G401.6 (cell line): ENCODE data around the gene ARL15.
"Not testable (repeated sequence)": the region's sequence is repeated elsewhere in the genome, so short reads cannot be mapped to it uniquely, and the experiment has no call there.

ENCODE experiments used
- FAIRE-seq: peaks from 2 replicates; lab custom pipeline; 2012; peaks lifted over from hg19 to GRCh38; lab: Jason Lieb, UNC

Gene ARL15

DNA sequence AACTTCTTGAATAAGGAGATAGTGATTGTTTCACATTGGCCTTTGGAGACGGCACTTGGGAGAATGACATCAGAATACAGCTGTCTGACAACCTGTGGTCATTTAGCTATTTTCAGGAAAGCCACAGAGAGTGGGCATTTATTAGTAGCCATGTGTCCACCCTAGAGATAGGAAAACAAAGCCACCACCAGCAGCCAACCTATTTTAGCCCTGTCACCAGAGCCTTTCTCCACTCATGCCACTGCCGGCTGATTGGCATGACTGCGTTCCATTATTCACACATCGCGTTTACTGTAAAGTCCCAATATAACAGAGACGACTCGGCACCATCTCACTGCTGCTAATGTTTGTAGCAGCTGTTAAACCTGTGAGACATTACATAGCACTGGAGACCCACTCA, 419.9 kb downstream of the ARL15 start:
- no peak for FAIRE-seq

DNA sequence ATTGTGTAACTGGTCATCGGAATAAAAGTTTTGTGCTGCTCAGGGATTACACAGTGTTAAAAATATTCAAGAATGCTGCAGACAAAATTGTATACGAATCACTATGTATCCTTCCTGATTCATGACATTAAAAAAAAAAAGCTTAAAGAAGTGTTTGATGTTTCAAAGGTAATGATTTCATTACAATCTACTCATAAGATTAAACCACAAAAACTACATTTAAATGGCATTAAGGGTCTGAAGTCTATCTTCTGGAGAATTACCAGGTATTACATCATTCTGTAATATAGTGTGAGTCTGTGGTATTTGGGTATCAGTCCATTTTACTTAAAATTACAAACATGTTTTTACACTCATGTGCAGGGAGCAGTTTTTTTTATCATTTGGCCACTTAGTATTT, 425.5 kb downstream of the ARL15 start:
- FAIRE-seq, result no peak

DNA sequence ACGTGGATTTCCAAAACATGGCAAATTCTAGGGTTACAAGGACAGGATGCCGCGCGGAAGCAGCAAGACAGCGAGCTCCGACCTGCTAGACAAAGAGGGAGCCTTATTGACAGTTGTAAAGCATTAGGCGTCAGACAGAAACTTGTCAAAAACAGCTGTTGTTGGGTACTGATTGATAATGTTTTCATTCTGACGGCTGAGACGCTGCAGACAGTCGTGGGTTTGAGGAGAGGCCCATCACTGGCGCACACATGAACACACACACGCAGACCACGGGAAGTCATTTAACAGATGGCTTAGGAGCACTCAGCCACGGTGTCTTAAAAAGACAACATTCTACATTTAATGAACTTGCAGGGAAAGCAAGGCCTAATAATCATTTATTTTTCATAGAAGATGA, 426.0 kb downstream of the ARL15 start:
- FAIRE-seq, result no peak

DNA sequence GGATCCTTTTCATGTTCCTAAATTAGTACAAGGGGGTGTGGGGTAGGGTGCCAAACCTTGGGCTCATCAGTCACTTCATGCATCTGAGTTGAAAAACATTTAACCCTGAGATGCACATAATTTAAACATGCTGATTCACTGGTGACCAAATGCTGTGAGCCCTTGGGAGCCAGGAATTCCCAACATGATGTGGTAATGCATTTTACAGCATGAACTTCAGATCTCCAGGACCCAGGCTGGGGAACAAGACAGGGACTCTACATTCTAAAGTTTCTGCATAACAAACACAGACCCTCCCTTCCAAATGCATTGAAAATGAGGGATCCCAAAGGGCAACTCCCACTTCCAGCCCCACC, 427.7 kb downstream of the ARL15 start:
- FAIRE-seq, result no peak

DNA sequence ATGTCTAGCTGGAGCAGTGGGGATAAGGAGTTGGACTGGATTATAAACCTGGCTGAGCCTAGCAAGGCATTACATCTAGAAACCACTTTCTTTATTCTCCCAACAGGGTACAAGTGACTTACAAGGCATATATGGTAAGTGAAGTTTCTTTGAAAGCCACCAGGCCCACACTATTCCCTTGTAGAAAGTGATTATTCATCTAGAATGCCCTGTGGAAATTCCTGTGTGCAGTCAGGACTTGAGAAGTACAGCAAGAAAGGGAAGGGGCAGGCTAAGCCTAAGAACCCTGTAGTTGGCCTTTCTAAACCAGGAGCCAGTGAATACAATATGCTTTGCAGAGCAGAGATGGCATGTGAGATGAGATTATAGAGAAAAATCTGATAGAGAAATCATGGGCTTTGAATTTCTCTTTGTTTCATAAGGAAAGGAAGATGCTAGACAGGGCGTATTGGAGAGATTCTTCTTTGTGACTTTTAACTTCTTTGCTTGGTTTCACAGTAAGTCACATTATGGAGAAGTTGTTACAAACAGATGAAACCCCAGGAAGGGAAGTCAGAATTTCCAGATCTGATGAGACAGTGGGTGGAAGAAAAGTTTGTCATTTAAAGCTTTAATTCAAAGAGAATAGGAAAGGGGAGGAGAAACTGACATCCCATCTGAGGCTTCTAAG, 428.2 kb downstream of the ARL15 start:
- FAIRE-seq, result no peak

DNA sequence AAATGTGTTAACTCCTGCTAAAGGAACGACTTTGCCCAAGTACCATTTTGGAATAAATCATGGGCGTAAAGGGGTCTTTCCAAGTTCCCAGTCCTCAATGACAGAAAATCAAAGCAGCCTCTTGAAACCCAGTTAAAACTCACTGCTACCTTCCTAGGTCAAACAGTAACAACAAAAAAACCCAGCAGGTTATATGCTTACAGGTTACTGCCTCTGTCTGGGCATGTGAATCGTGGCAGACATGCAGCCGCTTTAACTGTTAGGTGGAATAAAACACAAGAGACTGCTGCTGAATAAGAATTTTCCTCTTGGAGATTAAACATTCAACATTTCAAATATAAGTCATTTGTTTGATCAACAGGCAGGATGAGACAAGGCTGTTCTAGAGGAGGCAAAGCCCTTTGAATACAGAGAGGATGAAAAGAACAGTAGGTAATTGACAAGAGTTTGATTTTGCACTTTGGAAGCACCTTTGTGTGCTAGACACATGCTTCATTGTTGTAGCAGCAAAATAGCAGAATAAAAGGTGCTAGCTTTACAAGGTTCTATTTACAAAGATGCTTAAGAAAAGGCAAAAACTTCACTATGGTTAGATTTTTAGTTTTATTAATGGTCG, 430.6 kb downstream of the ARL15 start:
- no peak for FAIRE-seq

DNA sequence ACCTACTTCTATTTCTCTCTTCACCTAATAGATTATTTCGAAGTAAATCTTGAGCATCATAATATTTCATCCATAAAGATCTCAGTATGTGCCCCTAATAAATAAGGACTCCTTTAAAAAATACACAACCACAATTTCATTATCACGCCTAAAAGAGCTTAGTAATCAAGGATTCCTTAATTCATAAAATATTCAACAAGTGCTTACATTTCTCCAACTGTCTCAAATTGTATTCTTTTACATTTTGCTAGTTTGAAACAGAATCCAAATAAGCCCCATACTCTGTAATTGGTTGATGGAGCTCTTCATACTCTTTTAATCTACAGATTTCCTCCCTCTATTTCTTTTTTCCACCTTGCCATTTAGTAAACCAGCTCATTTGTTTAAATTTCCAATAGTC, 432.4 kb downstream of the ARL15 start:
- FAIRE-seq, result no peak

DNA sequence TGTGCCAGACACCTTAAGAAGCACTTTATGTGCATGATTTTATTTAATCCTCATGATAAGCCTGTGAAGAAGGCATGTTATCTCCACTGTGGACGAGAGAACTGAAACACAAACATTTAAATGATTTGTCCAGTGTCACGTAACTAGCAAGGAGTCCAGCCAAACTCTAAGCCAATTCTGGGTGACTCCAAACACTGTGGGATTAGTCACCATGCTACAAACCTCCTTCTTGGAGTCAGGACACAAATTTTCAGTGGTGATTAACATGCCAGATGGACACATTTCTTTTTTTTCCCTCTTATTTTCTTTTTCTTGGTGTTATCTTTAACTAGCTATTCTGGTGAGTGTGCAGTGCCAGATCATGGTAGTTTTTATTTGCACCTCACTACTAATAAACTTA, 433.1 kb downstream of the ARL15 start:
- no peak for FAIRE-seq

DNA sequence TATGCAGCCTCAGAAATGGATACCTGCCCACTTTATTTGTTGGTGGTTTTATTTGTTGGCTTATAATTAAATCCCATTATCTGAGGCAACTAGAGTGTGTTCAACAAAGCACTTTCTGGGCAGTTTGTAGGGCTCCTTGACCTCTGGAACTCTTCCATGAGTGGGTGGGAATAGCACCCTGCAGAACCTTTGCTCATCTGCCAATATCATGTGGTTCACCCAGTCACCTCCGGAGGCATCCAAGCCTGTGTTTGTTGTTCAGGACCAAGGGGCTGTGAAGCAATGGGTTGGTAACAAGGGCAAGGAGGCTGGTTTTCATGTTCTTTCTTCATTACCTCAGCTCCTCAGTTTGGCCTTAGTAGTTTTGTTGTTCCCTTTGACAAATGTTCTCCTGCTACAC, 436.0 kb downstream of the ARL15 start:
- FAIRE-seq, result no peak

DNA sequence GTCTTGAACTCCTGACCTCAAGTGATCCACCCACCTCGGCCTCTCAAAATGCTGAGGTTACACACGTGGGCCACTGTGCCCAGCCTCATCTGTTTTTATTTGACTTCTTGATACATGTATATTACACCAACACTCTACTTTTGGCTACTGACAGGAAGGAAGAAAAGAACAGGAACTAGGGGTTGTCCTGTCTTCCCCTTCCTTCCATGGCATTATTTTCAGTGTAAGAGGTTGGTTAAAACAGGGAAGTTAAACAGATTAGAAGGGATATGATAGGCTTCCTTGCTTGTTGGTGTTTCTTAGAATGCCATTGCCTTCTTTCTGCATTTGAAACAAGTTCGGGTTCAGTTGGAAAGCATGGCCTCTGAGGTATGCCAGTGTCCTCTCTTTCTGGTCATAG, 437.1 kb downstream of the ARL15 start:
- no peak for FAIRE-seq

DNA sequence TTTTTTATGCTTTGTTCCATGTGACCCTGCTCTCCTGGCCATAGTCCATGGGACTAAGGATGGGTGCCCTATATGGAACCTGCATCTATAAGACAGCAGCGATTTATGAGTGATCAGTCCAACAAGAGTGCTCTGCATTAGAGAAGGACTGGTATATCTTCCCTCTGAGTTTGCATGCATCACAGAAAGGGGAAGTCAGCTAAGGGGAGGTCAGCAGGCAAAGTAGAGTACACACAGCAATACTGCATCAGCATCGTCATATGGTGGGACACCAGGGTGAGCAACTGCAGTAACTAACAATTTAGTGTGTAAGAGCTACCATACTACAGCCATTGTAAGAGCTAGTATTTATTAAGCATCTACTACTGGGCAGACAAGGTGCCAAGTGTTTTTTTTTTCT, 438.6 kb downstream of the ARL15 start:
- FAIRE-seq, result no peak

DNA sequence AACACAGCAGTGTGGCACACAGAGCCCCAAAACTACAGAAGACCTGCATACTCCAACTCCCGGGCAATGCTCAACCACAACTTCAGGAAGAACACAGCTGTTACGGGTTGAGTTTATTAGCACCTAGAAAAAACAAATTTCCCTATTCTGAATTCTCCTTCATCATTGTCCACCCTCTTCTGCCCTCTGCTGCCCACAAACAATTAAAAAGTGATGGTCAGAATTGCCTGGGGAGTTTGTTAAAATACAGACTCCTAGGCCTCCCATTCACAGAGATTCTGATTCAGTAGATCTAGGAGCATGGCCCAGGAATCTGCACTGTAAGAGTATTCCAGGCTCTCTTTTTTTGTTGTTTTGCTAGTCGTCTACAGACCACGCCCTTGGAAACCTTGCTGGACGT, 439.3 kb downstream of the ARL15 start:
- FAIRE-seq, result no peak

DNA sequence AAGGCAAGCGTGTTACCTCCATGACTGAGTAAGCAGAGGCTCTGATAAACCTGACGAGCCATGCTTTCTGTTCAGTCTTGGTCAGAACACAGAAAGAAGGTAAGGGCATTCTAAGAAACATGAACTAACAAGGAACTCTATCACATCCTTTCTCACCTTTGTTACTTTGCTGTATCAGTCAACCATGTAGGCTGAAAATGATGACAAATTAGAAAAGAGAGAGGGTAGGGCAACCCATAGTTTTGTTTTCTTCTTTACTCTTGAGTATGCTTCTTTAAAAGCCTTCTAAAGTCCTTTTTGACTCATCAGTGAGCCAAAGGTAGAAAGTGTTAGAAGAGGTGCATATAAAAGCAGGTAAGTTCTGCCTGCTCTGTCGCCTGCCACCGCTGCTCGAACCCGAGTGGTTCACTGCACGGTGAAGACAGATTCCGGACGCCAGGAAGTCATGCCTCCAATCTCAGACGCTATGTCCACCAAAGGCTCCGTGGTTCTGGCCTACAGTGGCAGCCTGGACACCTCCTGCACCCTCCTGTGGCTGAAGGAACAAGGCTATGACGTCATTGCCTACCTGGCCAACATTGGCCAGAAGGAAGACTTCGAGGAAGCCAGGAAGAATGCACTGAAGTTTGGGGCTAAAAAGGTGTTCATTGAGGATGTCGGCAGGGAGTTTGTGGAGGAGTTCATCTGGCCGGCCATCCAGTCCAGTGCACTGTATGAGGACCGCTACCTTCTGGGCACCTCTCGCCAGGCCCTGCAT, 451.5 kb downstream of the ARL15 start:
- no peak for FAIRE-seq

DNA sequence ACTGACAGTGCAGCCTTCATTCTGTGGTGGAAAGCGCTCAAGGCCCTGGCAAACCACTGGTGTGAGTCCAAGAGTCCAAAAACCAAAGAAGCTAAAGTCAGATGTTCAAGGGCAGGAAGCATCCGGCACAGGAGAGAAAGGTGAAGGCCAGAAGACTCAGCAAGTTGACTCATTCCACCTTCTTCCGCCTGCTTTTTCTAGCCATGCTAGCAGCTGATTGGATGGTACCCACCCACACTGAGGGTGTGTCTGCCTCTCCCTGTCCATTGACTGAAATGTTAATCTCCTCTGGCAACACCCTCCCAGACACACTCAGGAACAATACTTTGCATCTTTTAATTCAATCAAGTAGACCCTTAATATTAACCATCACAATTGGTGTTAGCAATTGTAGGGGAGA, 453.9 kb downstream of the ARL15 start:
- no peak for FAIRE-seq

DNA sequence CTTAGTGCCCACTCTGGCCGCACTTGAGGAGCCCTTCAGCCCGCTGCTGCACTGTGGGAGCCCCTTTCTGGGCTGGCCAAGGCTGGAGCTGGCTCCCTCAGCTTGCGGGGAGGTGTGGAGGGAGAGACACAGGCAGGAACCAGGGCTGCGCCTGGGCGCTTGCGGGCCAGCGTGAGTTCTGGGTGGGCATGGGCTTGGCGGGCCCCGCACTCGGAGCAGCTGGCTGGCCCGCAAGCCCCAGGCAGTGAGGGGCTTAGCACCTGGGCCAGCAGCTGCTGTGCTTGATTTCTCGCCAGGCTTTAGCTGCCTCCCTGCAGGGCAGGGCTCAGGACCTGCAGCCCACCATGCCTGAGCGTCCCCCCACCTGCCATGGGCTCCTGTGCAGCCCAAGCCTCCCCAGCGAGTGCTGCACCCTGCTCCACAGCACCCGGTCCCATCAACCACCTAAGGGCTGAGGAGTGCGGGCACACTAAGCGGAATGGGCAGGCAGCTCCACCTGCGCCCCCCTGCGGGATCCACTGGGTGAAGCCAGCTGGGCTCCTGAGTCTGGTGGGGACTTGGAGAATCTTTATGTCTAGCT, 473.4 kb downstream of the ARL15 start:
- not testable (repeated sequence) for FAIRE-seq

DNA sequence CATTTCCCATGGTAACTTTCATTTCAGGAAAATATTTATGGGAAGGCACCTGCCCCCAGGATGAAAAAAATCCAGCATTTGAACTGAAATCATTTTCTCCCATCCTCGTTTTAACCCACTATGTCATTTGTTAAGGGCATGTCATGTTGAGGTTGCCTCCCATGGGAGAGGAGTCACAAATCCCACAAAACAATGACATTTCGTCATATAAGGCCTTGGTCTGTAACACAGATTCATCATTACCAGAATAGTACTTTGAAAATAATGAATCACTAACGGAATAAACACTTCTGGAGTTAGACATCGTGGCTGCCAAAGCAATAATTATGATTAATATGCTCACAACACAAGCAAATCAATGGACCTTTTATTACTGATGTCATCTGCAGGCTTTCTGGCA, 475.9 kb downstream of the ARL15 start:
- FAIRE-seq, result no peak
